Renal cortex interstitium (tissue), 11 donors: ENCODE measurements around the gene LSM12. TPM values are rescaled to one million over a fixed set of nuclear protein-coding genes. Genes with fewer than 3 reads are reported as not detected.
"Not testable (repeated sequence)": the region's sequence is repeated elsewhere in the genome, so short reads cannot be mapped to it uniquely, and the experiment has no call there.

Experiments used
- DNase-seq, 11 donors: peaks; one replicate each; pipeline ENCODE4 v3.0.0-alpha.2; 2013; ENCODE audit warnings: low read depth in 9 of 11, low spot score in 4 of 11; ENCODE audit errors: extremely low read depth in 1 of 11
- polyA plus RNA-seq, 3 donors: library from polyadenylated mRNA; unstranded; fragments of 120-200 nt; gene quantifications; one replicate each; pipeline ENCODE4 v1.2.1, GENCODE V29; 2013; ENCODE audit not compliant: insufficient read length in 3 of 3

Gene LSM12
- polyA plus RNA-seq, 3 donors, result 37.2 to 45.5 (median 39.1) TPM

GRCh38 chr17:44004077-44004760 lies 62.3 kb downstream of the LSM12 start, which contains the start of gene NAGS:
NAGS (plus strand) TSS chr17:44004622; CDS start chr17:44004664, 42 bp downstream.
- no peak for DNase-seq

GRCh38 chr17:44002141-44002848 lies 64.2 kb downstream of the LSM12 start:
- no peak for DNase-seq

- no peak for DNase-seq
These were observed 65.0 kb downstream of the LSM12 start for GRCh38 chr17:44001461-44001920.

GRCh38 chr17:44000871-44001460 lies 65.5 kb downstream of the LSM12 start:
- no peak for DNase-seq

GRCh38 chr17:44000141-44000860 lies 66.2 kb downstream of the LSM12 start:
- DNase-seq, result no peak

GRCh38 chr17:43999024-43999423 lies 67.4 kb downstream of the LSM12 start:
- DNase-seq, result no peak

GRCh38 chr17:43998552-43998951 lies 67.9 kb downstream of the LSM12 start:
- no peak for DNase-seq

GRCh38 chr17:43997180-43997579 lies 69.3 kb downstream of the LSM12 start:
- DNase-seq, result not testable (repeated sequence)

- no peak for DNase-seq
These were observed 71.4 kb downstream of the LSM12 start for GRCh38 chr17:43995150-43995471.

- DNase-seq, result no peak
These were observed 72.0 kb downstream of the LSM12 start for GRCh38 chr17:43994272-43995149.

GRCh38 chr17:43992641-43993040 lies 73.8 kb downstream of the LSM12 start:
- DNase-seq, result no peak

GRCh38 chr17:43988301-43988700 lies 78.2 kb downstream of the LSM12 start:
- DNase-seq, result no peak

GRCh38 chr17:43987131-43988021 lies 79.1 kb downstream of the LSM12 start:
- DNase-seq, result no peak

GRCh38 chr17:43986225-43986981 lies 80.1 kb downstream of the LSM12 start:
- DNase-seq, result no peak

GRCh38 chr17:43984521-43984920 lies 82.0 kb downstream of the LSM12 start:
- DNase-seq, result no peak
